H9 (cell line): Measurements from ENCODE around the gene GIPC1. TPM values are rescaled to one million over a fixed set of nuclear protein-coding genes. Genes with fewer than 3 reads are reported as not detected.
A peak's percentile ranks its signal among the peaks of the same experiment; 100 is the strongest.

ENCODE experiments used
- DNase-seq: peaks from one replicate; pipeline ENCODE4 v3.0.0-alpha.2; 2017
- H2AFZ ChIP-seq: one replicate; pipeline ENCODE4 v1.6.1; 2013; ENCODE audit warnings: mild to moderate bottlenecking, low read length, control low read depth, moderate library complexity
- H2AK5ac ChIP-seq: 2 replicates; pipeline ENCODE4 v1.6.1; 2013; ENCODE audit warnings: low read length, control low read depth, mixed read lengths; ENCODE audit not compliant: insufficient read length
- H2BK120ac ChIP-seq: one replicate; pipeline ENCODE4 v1.6.1; 2013; ENCODE audit warnings: low read depth, mild to moderate bottlenecking, low read length, control low read depth, inconsistent platforms; ENCODE audit not compliant: poor library complexity, severe bottlenecking
- H2BK12ac ChIP-seq: 2 replicates; pipeline ENCODE4 v1.6.1; 2013; ENCODE audit warnings: low read length, control low read depth, mixed read lengths, low read depth; ENCODE audit not compliant: insufficient read length
- H2BK15ac ChIP-seq: 2 replicates; pipeline ENCODE4 v1.6.1; 2013; ENCODE audit warnings: low read depth, low read length, control low read depth
- H2BK20ac ChIP-seq: one replicate; pipeline ENCODE4 v1.6.1; 2013; ENCODE audit warnings: low read depth, mild to moderate bottlenecking, low read length, control low read depth, inconsistent platforms; ENCODE audit not compliant: poor library complexity, severe bottlenecking
- H2BK5ac ChIP-seq: 2 replicates; pipeline ENCODE4 v1.6.1; 2013; ENCODE audit warnings: low read length, control low read depth, mixed read lengths; ENCODE audit not compliant: insufficient read length
- H3K14ac ChIP-seq: 2 replicates; pipeline ENCODE4 v1.6.1; 2013; ENCODE audit warnings: low read length, control low read depth; ENCODE audit not compliant: insufficient read depth
- H3K18ac ChIP-seq: 2 replicates; pipeline ENCODE4 v1.6.1; 2013; ENCODE audit warnings: low read depth, mild to moderate bottlenecking, mixed read lengths, low read length, control low read depth; ENCODE audit not compliant: insufficient read length
- H3K23ac ChIP-seq: 2 replicates; pipeline ENCODE4 v1.6.1; 2013; ENCODE audit warnings: low read length, control low read depth, mixed read lengths, low read depth; ENCODE audit not compliant: insufficient read length
- H3K23me2 ChIP-seq: 2 replicates; pipeline ENCODE4 v1.6.1; 2013; ENCODE audit warnings: low read depth, mild to moderate bottlenecking, mixed read lengths, low read length, control low read depth; ENCODE audit not compliant: insufficient read length, poor library complexity, severe bottlenecking
- H3K27ac ChIP-seq: 2 replicates; pipeline ENCODE4 v1.5.1; 2013; ENCODE audit warnings: low read length, control low read depth, mixed read lengths, low read depth; ENCODE audit not compliant: insufficient read length
- H3K27me3 ChIP-seq: 2 replicates; pipeline ENCODE4 v1.6.1; 2013; ENCODE audit warnings: low read length, control low read depth, inconsistent platforms; ENCODE audit not compliant: insufficient read depth
- H3K4ac ChIP-seq: 2 replicates; pipeline ENCODE4 v1.6.1; 2013; ENCODE audit warnings: low read depth, mild to moderate bottlenecking, control low read depth, inconsistent platforms, low read length, moderate library complexity
- H3K4me1 ChIP-seq: 2 replicates; pipeline ENCODE4 v1.6.1; 2013; ENCODE audit warnings: low read length, control low read depth, inconsistent platforms; ENCODE audit not compliant: insufficient read depth
- H3K4me2 ChIP-seq: 2 replicates; pipeline ENCODE4 v1.6.1; 2013; ENCODE audit warnings: low read length, control low read depth, mixed read lengths; ENCODE audit not compliant: insufficient read length, insufficient read depth
- H3K56ac ChIP-seq: 2 replicates; pipeline ENCODE4 v1.6.1; 2013; ENCODE audit warnings: low read depth, mild to moderate bottlenecking, mixed read lengths, low read length, control low read depth; ENCODE audit not compliant: insufficient read length
- H3K79me1 ChIP-seq: 2 replicates; pipeline ENCODE4 v1.6.1; 2013; ENCODE audit warnings: low read depth, mild to moderate bottlenecking, moderate library complexity, low read length, control low read depth, inconsistent platforms; ENCODE audit not compliant: insufficient read depth, poor library complexity, severe bottlenecking
- H3K79me2 ChIP-seq: 2 replicates; pipeline ENCODE4 v1.6.1; 2013; ENCODE audit warnings: low read length, control low read depth, inconsistent platforms; ENCODE audit not compliant: insufficient read depth
- H3K9ac ChIP-seq: 2 replicates; pipeline ENCODE4 v1.6.1; 2013; ENCODE audit warnings: low read length, control low read depth, mixed read lengths; ENCODE audit not compliant: insufficient read length; ENCODE audit errors: extremely low read depth
- H3K9me3 ChIP-seq: one replicate; pipeline ENCODE4 v1.6.1; 2013; ENCODE audit warnings: low read depth, low read length, inconsistent platforms; ENCODE audit not compliant: control insufficient read depth
- H3T11ph ChIP-seq: one replicate; pipeline ENCODE4 v1.6.1; 2013; ENCODE audit warnings: mild to moderate bottlenecking, low read length, control low read depth, inconsistent platforms
- H4K20me1 ChIP-seq: one replicate; pipeline ENCODE4 v1.6.1; 2013; ENCODE audit not compliant: control insufficient read depth, insufficient read length, insufficient read depth
- H4K5ac ChIP-seq: 2 replicates; pipeline ENCODE4 v1.6.1; 2013; ENCODE audit warnings: low read depth, mild to moderate bottlenecking, mixed read lengths, low read length, control low read depth; ENCODE audit not compliant: insufficient read length
- H4K8ac ChIP-seq: replicated peaks from 2 replicates; pipeline ENCODE4 v1.6.1; 2013; ENCODE audit warnings: low read length, control low read depth, mixed read lengths, low read depth; ENCODE audit not compliant: insufficient read length
- H4K91ac ChIP-seq: 2 replicates; pipeline ENCODE4 v1.6.1; 2013; ENCODE audit warnings: low read depth, mild to moderate bottlenecking, moderate library complexity, mixed read lengths, low read length, control low read depth; ENCODE audit not compliant: insufficient read length
- H3K27ac Mint-ChIP-seq, 3 experiments: 2 replicates in 2 of 3; 3 replicates in 1 of 3; pipeline ENCODE4 v1.8.0; 2020 to 2021; ENCODE audit warnings: mixed read lengths in 3 of 3, mild to moderate bottlenecking in 1 of 3, moderate library complexity in 1 of 3
- H3K27me3 Mint-ChIP-seq: 2 replicates; pipeline ENCODE4 v1.8.0; 2021; ENCODE audit warnings: low read depth, mild to moderate bottlenecking, moderate library complexity, mixed read lengths
- H3K36me3 Mint-ChIP-seq, 3 experiments: 2 replicates in 2 of 3; 3 replicates in 1 of 3; pipeline ENCODE4 v1.8.0; 2020 to 2021; ENCODE audit warnings: low read depth in 3 of 3, mixed read lengths in 3 of 3; ENCODE audit not compliant: insufficient read depth in 1 of 3
- H3K4me1 Mint-ChIP-seq, 2 experiments: 2 replicates each; pipeline ENCODE4 v1.8.0; 2020; ENCODE audit warnings: mixed read lengths in 2 of 2
- H3K4me3 Mint-ChIP-seq, 2 experiments: 2 replicates in 1 of 2; 3 replicates in 1 of 2; pipeline ENCODE4 v1.8.0; 2020 to 2021; ENCODE audit warnings: mild to moderate bottlenecking in 2 of 2, mixed read lengths in 2 of 2, moderate library complexity in 1 of 2
- H3K9me3 Mint-ChIP-seq, 2 experiments: 2 replicates in 1 of 2; 3 replicates in 1 of 2; pipeline ENCODE4 v1.8.0; 2020; ENCODE audit warnings: mild to moderate bottlenecking in 2 of 2, mixed read lengths in 2 of 2, moderate library complexity in 1 of 2
- WGBS: extraction: QIAGEN DNeasy Blood & Tissue Kit; methylation state at CpG from one replicate; pipeline ENCODE4 v1.1.7; 2013; ENCODE audit warnings: missing lambda C conversion rate, low lambda C conversion rate, mixed read lengths; ENCODE audit not compliant: insufficient read length; ENCODE audit errors: extremely low coverage; 5-methylcytosine and 5-hydroxymethylcytosine counted together
- total RNA-seq: library from RNA; stranded (reverse); gene quantifications from 2 replicates; pipeline ENCODE4 v1.2.1, GENCODE V29; 2021
- TF ChIP-seq, protein P1 (sequence below): fragments of 200-600 bp; sonication (generic); conservative IDR thresholded peaks from 3 replicates; pipeline ENCODE4 v1.8.0; 2021; ENCODE audit warnings: antibody characterized with exemption, mild to moderate bottlenecking

Gene GIPC1
- total RNA-seq, 1 experiment from 2014 or later: 70.6 TPM

DNA sequence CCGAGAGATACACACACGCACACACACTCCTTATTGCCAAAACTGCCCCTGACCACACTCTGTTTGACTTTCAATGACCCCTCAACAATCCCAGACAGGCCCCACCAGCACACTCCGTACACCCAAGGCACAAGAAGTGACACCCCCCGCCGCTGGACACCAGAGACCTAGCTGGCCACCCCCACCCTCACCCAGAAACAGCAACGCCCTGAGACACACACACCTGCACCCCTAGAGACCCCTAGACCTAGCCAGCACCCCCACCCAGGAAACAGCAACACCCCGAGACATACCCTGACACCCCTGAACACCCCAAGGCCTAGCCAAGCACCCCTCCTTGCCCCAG, 19.6 kb downstream of the GIPC1 start:
- Mint-ChIP-seq H3K9me3 (no peaks in the 10 kb centered on the region; a peak in 1 of 5 replicates), H3K36me3 (peaks cover 6 to 22% (median 12%) of the 10 kb centered on the region in 3 experiments; a peak in 6 of 7 replicates), H3K27me3 (peaks cover under 1% of the 10 kb centered on the region; the same call in 1 of the 2 replicates), H3K4me3 (no peak overlapping the region; a peak in 1 of 5 replicates), H3K4me1 (peaks cover 22 to 41% of the 10 kb centered on the region in 2 experiments), H3K27ac (peak overlapping the region; percentile 62 to 88 (median 86); a peak in 6 of 7 replicates)
- Histone ChIP-seq H3K4me2 (no peak overlapping the region), H2AFZ (no peak overlapping the region), H3K4ac (no peak overlapping the region), H3K27me3 (no peaks in the 10 kb centered on the region), H2AK5ac (no peak overlapping the region), H3K27ac (no peak overlapping the region), H4K5ac (no peak overlapping the region), H3K18ac (no peak overlapping the region), H3K23ac (no peak overlapping the region), H3K4me1 (no peaks in the 10 kb centered on the region; the same call in 1 of the 2 replicates), H2BK20ac (no peak overlapping the region), H4K20me1 (no peaks in the 10 kb centered on the region), H3K56ac (no peak overlapping the region), H3K9ac (no peak overlapping the region), H3K79me2 (no peaks in the 10 kb centered on the region), H3K23me2 (peaks cover 7% of the 10 kb centered on the region), H3K9me3 (no peaks in the 10 kb centered on the region), H3T11ph (no peak overlapping the region), H3K14ac (no peak overlapping the region), H4K8ac (no peak overlapping the region), H2BK12ac (no peak overlapping the region), H3K79me1 (no peaks in the 10 kb centered on the region), H2BK5ac (no peak overlapping the region), H4K91ac (no peak overlapping the region), H2BK120ac (no peak overlapping the region), H2BK15ac (no peak overlapping the region)
- WGBS: no CpG with 5 or more reads among the region's 7 CpGs
- TF ChIP-seq, protein P1, sequence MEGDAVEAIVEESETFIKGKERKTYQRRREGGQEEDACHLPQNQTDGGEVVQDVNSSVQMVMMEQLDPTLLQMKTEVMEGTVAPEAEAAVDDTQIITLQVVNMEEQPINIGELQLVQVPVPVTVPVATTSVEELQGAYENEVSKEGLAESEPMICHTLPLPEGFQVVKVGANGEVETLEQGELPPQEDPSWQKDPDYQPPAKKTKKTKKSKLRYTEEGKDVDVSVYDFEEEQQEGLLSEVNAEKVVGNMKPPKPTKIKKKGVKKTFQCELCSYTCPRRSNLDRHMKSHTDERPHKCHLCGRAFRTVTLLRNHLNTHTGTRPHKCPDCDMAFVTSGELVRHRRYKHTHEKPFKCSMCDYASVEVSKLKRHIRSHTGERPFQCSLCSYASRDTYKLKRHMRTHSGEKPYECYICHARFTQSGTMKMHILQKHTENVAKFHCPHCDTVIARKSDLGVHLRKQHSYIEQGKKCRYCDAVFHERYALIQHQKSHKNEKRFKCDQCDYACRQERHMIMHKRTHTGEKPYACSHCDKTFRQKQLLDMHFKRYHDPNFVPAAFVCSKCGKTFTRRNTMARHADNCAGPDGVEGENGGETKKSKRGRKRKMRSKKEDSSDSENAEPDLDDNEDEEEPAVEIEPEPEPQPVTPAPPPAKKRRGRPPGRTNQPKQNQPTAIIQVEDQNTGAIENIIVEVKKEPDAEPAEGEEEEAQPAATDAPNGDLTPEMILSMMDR: no peak
- no peak for DNase-seq
